Measurements from ENCODE around the gene KCNJ13.

KCNJ13 gene

DNA sequence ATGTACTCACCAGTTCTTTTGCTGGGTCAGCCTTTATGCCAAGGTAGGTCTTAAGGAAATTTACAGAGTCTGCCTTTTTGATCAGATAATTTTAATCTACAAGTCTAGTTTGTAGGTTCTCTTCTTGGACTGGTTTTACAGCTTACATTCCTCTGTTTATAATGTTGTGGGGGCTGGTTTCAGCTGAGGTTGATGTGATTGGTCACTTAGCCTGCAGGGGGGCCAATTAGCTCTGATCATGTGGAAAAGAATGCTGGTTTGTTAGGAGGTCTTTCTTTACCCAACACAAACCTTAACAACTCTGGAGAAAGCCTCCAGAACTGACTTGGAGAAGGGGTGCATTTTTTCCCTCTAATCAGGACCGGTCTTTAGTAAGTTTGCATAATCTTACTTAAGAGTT is at the start of gene KCNJ13:
TSS of gene KCNJ13 (minus strand) at position 131 of the 400 bp plus-strand sequence. CDS start 5,203 bp downstream, outside the sequence.
- no peaks in the 10 kb centered on the region for H3K27me3 Mint-ChIP-seq (ENCODE audit: low read depth)
- no peak within 1 kb of the TSS for H3K27ac Mint-ChIP-seq
- H3K4me1 Mint-ChIP-seq (ENCODE audit: low read depth): peaks cover 20% of the 10 kb centered on the region
- peaks cover 20% of the 10 kb centered on the region for H3K36me3 Mint-ChIP-seq (ENCODE audit: low read depth)
- no peak within 1 kb of the TSS for H3K4me3 Mint-ChIP-seq
- no peaks in the 10 kb centered on the region for H3K9me3 Mint-ChIP-seq

DNA sequence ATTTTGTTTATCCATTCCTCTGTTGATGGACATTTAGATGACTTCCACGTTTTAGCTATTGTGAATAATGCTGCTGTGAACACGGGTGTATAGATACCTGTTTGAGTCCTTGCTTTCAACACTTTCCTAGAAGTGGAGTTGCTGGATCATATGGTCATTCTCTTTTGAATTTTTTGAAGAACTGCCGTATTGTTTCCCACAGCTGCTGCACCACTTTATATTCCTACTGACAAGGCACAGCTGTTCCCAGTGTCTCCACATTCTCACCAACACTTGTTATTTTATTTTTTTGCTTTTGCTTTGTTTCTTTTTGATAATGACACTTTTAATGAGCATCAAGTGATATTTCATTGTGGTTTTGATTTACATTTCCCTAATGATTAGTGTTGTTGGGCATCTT is 41.4 kb upstream of the KCNJ13 start:
- Mint-ChIP-seq H3K27me3 (ENCODE audit: low read depth) (no peaks in the 10 kb centered on the region), H3K4me1 (ENCODE audit: low read depth) (peaks cover 3% of the 10 kb centered on the region), H3K4me3 (no peak overlapping the region), H3K27ac (no peak overlapping the region), H3K9me3 (no peaks in the 10 kb centered on the region), H3K36me3 (ENCODE audit: low read depth) (peaks cover 42% of the 10 kb centered on the region)

DNA sequence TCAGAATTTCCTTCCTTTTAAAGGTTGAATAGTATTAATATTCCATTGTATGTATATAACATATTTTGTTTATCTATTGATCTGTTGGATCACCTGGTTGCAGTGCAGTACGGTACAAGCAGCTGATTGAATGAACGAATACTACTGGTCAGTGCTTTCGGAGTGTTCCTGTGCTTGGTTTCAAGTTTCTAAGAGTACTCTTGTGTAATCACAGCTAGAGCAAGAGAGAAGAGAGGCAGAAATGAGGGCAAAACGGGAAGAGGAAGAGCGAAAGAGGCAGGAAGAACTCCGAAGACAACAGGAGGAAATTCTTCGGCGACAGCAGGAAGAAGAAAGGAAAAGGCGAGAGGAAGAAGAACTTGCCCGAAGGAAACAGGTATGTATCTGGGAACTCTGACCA is 40.3 kb upstream of the KCNJ13 start:
- peaks cover 2% of the 10 kb centered on the region for H3K4me1 Mint-ChIP-seq (ENCODE audit: low read depth)
- no peak overlapping the region for H3K27ac Mint-ChIP-seq
- H3K36me3 Mint-ChIP-seq (ENCODE audit: low read depth): peaks cover 42% of the 10 kb centered on the region

DNA sequence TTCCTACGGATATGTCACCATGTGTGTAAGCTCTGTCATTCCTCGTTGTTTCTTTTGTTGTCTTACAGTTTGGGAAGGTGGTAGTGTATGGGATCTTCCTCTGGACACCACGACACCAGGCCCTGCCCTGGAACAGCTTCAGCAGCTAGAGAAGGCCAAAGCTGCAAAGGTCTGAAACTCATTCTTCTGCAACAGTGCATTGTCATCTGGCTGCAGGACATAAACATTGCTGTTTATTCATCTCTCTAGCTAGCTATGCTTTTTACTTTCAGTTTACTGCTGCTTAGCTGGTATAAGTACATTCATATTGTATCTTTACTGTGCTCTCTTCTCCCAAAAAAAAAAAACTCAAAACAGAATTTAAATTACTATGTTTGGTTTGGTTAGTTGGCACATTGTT is 39.2 kb upstream of the KCNJ13 start:
- H3K36me3 Mint-ChIP-seq (ENCODE audit: low read depth): peaks cover 43% of the 10 kb centered on the region
- no peak overlapping the region for H3K27ac Mint-ChIP-seq
- no peak overlapping the region for H3K4me3 Mint-ChIP-seq
- peaks cover 4% of the 10 kb centered on the region for H3K4me1 Mint-ChIP-seq (ENCODE audit: low read depth)
- H3K9me3 Mint-ChIP-seq: no peaks in the 10 kb centered on the region
- H3K27me3 Mint-ChIP-seq (ENCODE audit: low read depth): no peaks in the 10 kb centered on the region

More for the DNA sequence above, 40.3 kb upstream of the KCNJ13 start:
- Mint-ChIP-seq H3K27me3 (ENCODE audit: low read depth) (no peaks in the 10 kb centered on the region), H3K4me3 (no peak overlapping the region), H3K9me3 (no peaks in the 10 kb centered on the region)

DNA sequence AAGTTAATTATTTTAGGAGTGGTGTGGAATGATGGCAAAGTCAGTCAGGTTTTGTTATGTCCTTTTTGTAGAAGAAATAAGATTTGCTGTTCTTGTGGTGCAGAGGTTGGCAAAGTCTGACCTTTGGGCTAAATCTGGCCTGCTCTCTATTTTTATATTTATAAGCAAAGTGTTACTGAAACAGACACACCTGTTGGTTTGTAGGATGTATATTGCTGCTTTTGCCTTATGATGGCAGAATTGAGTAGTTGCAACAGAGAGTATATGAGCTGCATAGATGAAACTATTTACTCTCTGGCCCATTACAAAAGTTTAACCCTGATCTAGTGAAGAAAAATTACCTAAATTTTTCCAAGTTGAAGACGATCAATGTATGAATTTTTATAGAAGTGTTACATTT is 34.1 kb upstream of the KCNJ13 start:
- Mint-ChIP-seq H3K9me3 (no peaks in the 10 kb centered on the region), H3K27me3 (ENCODE audit: low read depth) (no peaks in the 10 kb centered on the region), H3K27ac (no peak overlapping the region), H3K4me3 (no peak overlapping the region), H3K36me3 (ENCODE audit: low read depth) (peaks cover 27% of the 10 kb centered on the region), H3K4me1 (ENCODE audit: low read depth) (peaks cover 3% of the 10 kb centered on the region)

DNA sequence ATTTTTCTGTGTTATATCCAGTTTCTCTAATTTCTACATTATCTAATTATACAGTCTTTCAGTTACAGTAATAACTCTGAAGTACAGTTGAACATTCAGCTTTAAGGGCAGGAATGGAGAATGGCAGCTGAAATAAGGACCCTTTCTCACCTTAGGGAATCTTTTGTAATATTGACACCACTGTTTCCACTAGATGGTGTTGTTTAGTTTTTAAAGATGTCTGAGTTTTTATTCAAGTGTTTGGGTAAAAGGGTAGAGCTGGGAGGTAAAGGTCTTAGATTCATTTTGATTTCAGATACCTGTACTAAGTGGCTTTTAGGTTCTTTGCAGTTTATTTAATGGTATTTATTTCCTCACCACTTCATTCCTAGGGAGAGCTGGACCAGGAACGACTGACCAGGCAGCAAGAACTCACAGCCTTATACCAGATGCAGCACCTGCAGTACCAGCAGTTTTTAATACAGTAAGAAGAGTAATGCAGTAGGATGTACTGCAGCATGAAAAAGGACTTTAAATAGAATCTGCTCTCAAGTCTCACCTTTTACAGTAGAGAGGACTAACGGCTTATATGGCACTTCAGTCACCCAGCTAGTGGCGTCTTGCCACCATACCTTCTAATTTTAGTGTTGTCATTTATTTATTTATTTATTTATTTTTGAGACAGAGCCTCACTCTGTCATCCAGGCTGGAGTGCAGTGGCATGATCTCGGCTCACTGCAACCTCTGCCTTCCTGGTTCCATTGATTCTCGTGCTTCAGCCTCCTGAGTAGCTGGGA is 33.2 kb upstream of the KCNJ13 start:
- Mint-ChIP-seq H3K4me3 (no peak overlapping the region), H3K36me3 (ENCODE audit: low read depth) (peaks cover 34% of the 10 kb centered on the region), H3K27me3 (ENCODE audit: low read depth) (no peaks in the 10 kb centered on the region), H3K4me1 (ENCODE audit: low read depth) (peaks cover 3% of the 10 kb centered on the region), H3K9me3 (no peaks in the 10 kb centered on the region), H3K27ac (no peak overlapping the region)

DNA sequence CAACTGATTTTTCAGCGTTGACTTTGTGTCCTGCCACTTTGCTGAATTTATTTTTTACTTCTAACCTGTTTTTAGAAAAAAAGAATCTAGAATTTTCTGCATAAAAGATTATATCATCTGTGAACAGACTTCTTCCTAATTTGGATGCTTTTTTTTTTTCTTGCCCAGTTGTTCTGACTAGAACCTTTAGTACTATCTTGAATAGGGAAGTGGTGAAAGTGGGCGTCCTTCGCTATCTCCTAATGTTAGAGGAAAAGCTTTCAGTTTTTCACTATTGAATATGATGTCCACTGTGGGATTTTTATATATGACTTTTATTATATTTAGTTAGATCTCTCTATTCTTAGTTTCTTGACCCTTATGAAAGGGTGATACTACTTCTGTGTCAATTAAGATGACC is 25.7 kb upstream of the KCNJ13 start:
- H3K27ac Mint-ChIP-seq: no peak overlapping the region
- no peak overlapping the region for H3K4me3 Mint-ChIP-seq
- no peaks in the 10 kb centered on the region for H3K27me3 Mint-ChIP-seq (ENCODE audit: low read depth)
- H3K9me3 Mint-ChIP-seq: peaks cover 12% of the 10 kb centered on the region
- peaks cover 51% of the 10 kb centered on the region for H3K36me3 Mint-ChIP-seq (ENCODE audit: low read depth)
- no peaks in the 10 kb centered on the region for H3K4me1 Mint-ChIP-seq (ENCODE audit: low read depth)

DNA sequence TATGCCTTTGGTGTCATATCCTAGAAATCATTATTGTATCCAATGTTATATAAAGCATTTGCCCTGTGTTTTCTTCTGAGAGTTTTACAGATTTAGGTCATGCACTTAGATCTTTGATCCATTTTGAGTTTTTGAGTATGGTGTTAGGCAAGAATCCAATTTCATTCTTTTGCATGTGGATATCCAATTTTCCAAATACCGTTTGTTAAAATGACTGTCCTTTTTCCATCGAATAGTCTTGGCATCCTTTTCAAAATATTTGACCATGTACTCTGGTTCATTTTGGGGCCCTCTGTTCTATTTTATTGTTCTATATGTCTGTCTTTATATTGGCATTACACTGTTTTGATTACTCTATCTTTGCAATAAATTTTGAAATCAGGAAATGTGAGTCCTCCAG is 23.8 kb upstream of the KCNJ13 start:
- H3K9me3 Mint-ChIP-seq: peaks cover 12% of the 10 kb centered on the region
- no peak overlapping the region for H3K27ac Mint-ChIP-seq
- H3K27me3 Mint-ChIP-seq (ENCODE audit: low read depth): no peaks in the 10 kb centered on the region
- no peak overlapping the region for H3K4me3 Mint-ChIP-seq
- H3K4me1 Mint-ChIP-seq (ENCODE audit: low read depth): no peaks in the 10 kb centered on the region
- peaks cover 49% of the 10 kb centered on the region for H3K36me3 Mint-ChIP-seq (ENCODE audit: low read depth)

DNA sequence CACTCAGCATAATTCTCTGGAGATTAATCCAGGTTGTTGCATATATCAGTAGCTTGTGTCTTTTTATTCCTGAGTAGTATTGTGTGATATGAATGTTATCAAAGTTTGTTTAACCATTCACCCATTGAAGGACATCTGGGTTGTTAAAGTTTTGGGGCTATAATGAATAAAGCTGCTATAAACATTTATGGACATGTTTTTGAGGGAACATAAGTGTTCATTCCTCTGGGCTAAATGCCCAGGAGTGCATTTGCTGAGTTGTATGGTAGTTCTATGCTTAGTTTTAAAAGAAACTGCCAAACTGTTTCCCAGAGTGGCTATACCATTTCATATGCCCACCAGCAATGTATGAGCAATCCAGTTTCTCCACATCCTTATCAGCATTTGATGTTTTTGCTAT is 21.8 kb upstream of the KCNJ13 start:
- H3K27me3 Mint-ChIP-seq (ENCODE audit: low read depth): no peaks in the 10 kb centered on the region
- no peaks in the 10 kb centered on the region for H3K4me1 Mint-ChIP-seq (ENCODE audit: low read depth)
- peaks cover 45% of the 10 kb centered on the region for H3K36me3 Mint-ChIP-seq (ENCODE audit: low read depth)
- no peak overlapping the region for H3K4me3 Mint-ChIP-seq
- no peak overlapping the region for H3K27ac Mint-ChIP-seq
- peaks cover 12% of the 10 kb centered on the region for H3K9me3 Mint-ChIP-seq

DNA sequence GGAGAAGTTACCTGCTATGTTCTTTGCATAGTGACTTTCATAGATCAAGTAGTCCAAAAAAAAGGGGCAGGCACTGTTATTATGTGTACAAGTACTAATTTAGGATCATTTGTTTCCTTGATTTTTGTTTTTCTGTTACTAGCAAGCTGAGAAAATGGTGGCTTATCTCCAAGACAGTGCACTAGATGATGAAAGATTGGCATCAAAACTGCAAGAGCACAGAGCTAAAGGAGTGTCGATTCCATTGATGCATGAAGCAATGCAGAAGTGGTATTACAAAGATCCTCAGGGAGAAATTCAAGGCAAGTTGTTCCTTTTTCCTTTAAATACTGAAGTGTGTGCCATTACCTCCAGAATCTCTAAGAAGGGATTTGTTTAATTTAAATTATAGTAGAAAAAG is 19.6 kb upstream of the KCNJ13 start:
- Mint-ChIP-seq H3K27me3 (ENCODE audit: low read depth) (no peaks in the 10 kb centered on the region), H3K27ac (no peak overlapping the region), H3K36me3 (ENCODE audit: low read depth) (peaks cover 39% of the 10 kb centered on the region)

DNA sequence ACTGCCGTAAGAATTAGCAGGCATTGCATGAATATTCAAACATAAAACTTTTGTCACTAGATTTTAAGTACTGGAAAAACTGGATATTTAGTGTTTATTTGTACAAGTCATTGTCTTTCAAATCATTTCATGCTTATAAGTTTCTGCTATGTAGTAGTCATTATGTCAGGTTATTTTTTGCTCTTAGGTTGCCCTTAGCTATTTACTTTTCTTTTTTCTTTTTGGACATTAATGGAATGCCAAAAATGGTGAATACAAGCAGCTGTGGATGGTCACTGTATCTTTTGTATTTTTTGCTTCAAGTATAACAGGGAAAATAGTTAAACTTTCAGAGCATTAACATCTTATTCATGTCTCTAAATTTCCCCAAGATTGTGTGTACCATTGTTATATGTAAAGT is 18.6 kb upstream of the KCNJ13 start:
- peaks cover 38% of the 10 kb centered on the region for H3K36me3 Mint-ChIP-seq (ENCODE audit: low read depth)
- no peaks in the 10 kb centered on the region for H3K4me1 Mint-ChIP-seq (ENCODE audit: low read depth)
- no peaks in the 10 kb centered on the region for H3K9me3 Mint-ChIP-seq
- no peak overlapping the region for H3K4me3 Mint-ChIP-seq
- no peaks in the 10 kb centered on the region for H3K27me3 Mint-ChIP-seq (ENCODE audit: low read depth)
- H3K27ac Mint-ChIP-seq: no peak overlapping the region

More for the DNA sequence above, 19.6 kb upstream of the KCNJ13 start:
- Mint-ChIP-seq H3K4me1 (ENCODE audit: low read depth) (no peaks in the 10 kb centered on the region), H3K9me3 (no peaks in the 10 kb centered on the region), H3K4me3 (no peak overlapping the region)

DNA sequence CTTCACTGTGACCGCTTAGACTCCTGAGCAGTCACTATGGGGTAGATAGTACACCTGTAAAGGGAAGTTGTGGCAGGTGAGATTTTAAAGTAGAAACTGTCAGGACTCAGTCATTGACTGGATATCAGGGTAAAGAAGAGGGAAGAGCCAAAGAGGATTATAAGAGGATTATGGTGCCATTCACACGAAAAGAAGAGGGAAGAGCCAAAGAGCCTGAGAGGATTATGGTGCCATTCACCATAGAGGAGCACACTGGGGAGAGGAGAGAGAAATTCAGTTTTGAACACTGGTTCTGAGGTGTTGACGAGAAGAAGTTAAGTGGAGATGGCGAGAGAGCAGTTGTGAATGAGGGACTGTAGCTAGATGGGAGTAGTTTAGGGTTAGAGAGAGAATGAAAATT is 16.9 kb upstream of the KCNJ13 start:
- Mint-ChIP-seq H3K27me3 (ENCODE audit: low read depth) (no peaks in the 10 kb centered on the region), H3K36me3 (ENCODE audit: low read depth) (peaks cover 46% of the 10 kb centered on the region), H3K27ac (no peak overlapping the region), H3K9me3 (no peaks in the 10 kb centered on the region), H3K4me1 (ENCODE audit: low read depth) (no peaks in the 10 kb centered on the region), H3K4me3 (no peak overlapping the region)

DNA sequence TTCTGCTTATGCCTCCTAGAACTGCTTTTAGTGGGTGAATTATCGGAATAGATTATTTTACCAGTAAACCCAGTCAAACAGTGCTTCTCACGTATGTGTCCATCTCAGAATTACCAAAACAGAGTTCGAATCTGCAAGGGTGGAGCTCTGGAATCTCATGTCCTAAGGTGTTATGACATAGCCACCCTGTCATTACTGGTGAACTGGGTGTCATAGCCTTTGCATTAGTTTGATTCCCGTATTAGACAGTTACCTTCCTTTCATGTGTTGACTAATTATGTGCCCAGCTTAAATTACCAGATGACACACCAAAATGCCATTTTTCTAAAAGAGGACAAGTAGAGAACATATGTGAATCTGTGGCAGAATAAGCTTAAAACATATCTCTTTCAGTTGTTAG is 15.2 kb upstream of the KCNJ13 start:
- no peak overlapping the region for H3K4me3 Mint-ChIP-seq
- no peaks in the 10 kb centered on the region for H3K9me3 Mint-ChIP-seq
- no peaks in the 10 kb centered on the region for H3K4me1 Mint-ChIP-seq (ENCODE audit: low read depth)
- H3K36me3 Mint-ChIP-seq (ENCODE audit: low read depth): peaks cover 53% of the 10 kb centered on the region
- H3K27ac Mint-ChIP-seq: no peak overlapping the region
- H3K27me3 Mint-ChIP-seq (ENCODE audit: low read depth): no peaks in the 10 kb centered on the region

DNA sequence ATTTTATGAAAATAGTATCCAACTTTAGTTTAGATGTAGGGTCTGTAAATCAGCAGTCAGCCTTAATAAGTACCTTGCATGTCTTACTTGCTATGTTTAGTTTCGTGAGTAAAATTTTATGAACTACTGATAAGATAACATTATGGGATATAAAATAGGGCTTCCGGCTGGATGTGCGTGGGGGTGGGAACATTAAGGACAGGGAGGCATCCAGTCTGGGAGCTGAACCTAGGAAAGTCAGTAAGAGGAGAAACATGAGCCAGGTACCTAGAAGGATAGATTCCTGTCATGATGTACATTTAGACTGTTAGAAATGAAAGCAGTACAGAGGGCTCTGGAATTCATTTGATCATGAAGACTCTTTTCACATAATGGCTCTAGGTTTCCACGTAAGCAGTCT is 12.7 kb upstream of the KCNJ13 start:
- H3K9me3 Mint-ChIP-seq: peaks cover 6% of the 10 kb centered on the region
- no peak overlapping the region for H3K27ac Mint-ChIP-seq
- peaks cover 2% of the 10 kb centered on the region for H3K4me1 Mint-ChIP-seq (ENCODE audit: low read depth)
- peaks cover 53% of the 10 kb centered on the region for H3K36me3 Mint-ChIP-seq (ENCODE audit: low read depth)
- H3K27me3 Mint-ChIP-seq (ENCODE audit: low read depth): no peaks in the 10 kb centered on the region
- no peak overlapping the region for H3K4me3 Mint-ChIP-seq

DNA sequence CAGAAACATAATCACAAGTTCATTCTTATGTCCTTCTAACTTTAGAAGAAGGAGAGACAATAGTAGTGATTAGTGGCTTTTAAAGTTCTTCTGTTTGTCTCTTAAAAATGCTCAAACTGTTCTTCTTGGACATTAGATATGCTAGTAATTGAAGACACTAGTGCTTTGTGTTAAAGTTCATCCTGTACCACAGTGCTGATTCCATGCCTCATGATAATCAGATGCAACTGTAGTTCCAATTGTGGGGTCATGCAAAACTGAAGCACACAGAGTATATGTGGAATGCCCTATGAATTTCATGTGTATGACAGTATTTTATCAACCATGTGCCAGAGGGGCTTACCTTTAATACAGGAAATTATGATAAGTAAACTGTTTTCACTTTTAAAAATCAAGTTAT is 11.4 kb upstream of the KCNJ13 start:
- Mint-ChIP-seq H3K36me3 (ENCODE audit: low read depth) (peaks cover 53% of the 10 kb centered on the region), H3K4me3 (no peak overlapping the region), H3K27ac (no peak overlapping the region), H3K9me3 (peaks cover 6% of the 10 kb centered on the region), H3K27me3 (ENCODE audit: low read depth) (no peaks in the 10 kb centered on the region), H3K4me1 (ENCODE audit: low read depth) (peaks cover 2% of the 10 kb centered on the region)

All from T-helper 1 cell treated with Interleukin-12 subunit alpha and Interleukin-12 subunit beta and Interleukin-4 antibody, amounts not matched to agents 30 μg/mL and 1 μg/mL, for 36 hours (primary cell).